ENCODE results near the gene AOPEP.

The AOPEP gene

DNA sequence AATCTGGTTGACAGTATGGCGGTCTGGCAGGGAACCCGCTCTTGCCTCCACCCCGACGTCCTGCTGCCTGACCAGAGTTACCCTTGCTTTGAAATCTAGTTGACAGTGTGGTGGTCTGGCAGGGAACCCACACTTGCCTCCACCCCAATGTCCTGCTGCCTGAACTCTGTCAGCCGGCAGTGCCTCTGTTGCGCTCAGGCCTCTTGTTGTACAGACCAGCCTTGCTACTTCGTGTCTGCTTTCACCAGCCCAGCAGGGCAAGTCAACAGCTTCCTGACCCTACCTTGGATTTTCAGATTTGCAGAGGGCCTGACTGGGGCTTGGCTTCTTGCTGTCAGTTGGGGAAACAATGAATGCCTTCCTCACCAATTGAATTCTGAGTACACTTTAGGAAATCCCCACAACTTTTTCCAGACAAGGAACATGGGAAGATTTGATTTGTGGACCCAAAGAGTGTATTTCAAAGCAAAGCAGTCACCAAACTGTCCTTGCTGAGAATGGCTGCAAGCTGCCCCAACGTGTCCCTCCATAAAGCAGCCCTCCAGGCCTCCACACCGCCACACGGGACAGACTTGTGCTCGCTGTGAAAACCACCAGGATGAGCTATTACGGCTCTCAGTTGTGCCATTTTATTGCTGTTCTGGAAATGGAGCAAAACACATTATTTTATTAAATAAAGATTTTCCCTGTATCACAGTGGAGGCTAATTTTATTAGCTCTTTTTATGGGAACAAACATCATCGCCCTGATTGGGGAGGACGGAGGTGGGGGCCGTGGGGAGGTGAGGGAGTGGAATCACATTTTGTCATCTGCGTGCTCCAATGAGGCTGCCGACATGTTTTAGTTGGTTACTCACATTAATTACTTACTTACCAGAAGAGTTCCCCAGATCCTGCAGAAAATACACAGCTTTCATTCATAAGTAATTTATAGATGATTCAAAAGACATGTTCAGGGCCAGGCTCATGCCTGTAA lies 189.3 kb downstream of the AOPEP start:
- Histone ChIP-seq H3K9ac (ENCODE audit: low read length) (no peak overlapping the region), H3K4me3 (ENCODE audit: low read length) (no peak overlapping the region), H3K9me3 (ENCODE audit: control insufficient read depth, low read length) (no peaks in the 10 kb centered on the region), H3K27me3 (ENCODE audit: control insufficient read depth, insufficient read depth, low read length) (no peaks in the 10 kb centered on the region), H3K36me3 (ENCODE audit: control insufficient read depth, insufficient read depth, low read length) (no peaks in the 10 kb centered on the region), H3K4me1 (ENCODE audit: control insufficient read depth, insufficient read depth, low read length) (peaks cover 76% of the 10 kb centered on the region)

DNA sequence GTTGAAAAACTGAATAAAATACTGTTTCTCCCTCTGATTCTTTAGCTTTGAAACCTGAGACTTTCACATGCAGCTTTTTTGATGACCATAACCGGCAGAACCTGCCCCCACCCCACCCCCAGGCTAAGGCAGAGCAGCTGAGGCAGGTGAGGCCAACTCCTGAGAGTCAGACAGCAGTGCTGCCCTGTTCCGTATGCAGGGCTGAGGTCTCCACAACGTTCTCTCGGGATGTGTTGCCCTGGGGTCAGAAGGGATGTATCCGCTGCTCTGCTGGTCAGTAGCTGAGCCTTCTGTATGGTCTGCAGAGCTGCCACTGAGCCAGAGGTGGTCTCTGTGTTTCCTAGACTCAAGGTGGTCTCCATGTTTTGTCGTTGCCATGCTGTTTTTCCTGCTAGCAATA lies 190.5 kb downstream of the AOPEP start:
- Histone ChIP-seq H3K36me3 (ENCODE audit: control insufficient read depth, insufficient read depth, low read length) (no peaks in the 10 kb centered on the region), H3K9me3 (ENCODE audit: control insufficient read depth, low read length) (no peaks in the 10 kb centered on the region), H3K9ac (ENCODE audit: low read length) (no peak overlapping the region), H3K27me3 (ENCODE audit: control insufficient read depth, insufficient read depth, low read length) (no peaks in the 10 kb centered on the region), H3K4me1 (ENCODE audit: control insufficient read depth, insufficient read depth, low read length) (peaks cover 82% of the 10 kb centered on the region), H3K4me3 (ENCODE audit: low read length) (no peak overlapping the region)

DNA sequence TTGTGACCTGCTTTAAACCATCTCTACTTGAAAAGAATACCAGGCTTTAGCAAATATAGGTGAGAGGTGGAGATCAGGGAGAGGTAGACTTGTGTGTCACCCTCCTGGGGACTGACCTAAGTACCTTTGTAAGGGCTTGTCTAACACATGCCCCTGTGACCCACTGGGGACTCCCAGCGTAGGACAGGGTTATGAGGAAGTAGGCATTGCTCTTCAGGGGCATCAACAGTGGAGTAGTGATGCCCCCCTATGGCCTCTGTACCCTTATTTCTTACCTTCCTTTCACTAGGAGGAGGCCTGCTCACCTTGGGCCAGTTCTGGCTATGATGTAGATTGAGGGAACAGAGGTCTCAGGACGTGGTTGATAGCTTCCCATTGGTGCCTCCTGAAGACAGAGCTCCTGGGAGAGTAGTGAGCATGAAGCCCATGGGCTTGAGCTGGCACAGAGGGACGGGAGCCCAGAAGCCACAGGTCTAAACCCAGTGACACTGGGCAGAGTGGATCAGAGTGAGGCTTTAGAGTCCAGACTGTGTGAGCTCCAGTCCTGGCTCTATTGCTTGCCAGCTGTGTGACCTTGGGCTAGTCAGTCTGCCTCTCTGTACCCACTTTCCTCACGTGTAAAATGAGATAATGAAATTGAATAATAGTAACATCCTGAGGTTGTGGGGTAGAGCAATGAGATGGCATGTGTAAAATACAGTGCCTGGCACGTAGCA lies 191.7 kb downstream of the AOPEP start:
- Histone ChIP-seq H3K4me3 (ENCODE audit: low read length) (no peak overlapping the region), H3K9me3 (ENCODE audit: control insufficient read depth, low read length) (no peaks in the 10 kb centered on the region), H3K36me3 (ENCODE audit: control insufficient read depth, insufficient read depth, low read length) (no peaks in the 10 kb centered on the region), H3K9ac (ENCODE audit: low read length) (no peak overlapping the region), H3K27me3 (ENCODE audit: control insufficient read depth, insufficient read depth, low read length) (no peaks in the 10 kb centered on the region), H3K4me1 (ENCODE audit: control insufficient read depth, insufficient read depth, low read length) (peaks cover 83% of the 10 kb centered on the region)

DNA sequence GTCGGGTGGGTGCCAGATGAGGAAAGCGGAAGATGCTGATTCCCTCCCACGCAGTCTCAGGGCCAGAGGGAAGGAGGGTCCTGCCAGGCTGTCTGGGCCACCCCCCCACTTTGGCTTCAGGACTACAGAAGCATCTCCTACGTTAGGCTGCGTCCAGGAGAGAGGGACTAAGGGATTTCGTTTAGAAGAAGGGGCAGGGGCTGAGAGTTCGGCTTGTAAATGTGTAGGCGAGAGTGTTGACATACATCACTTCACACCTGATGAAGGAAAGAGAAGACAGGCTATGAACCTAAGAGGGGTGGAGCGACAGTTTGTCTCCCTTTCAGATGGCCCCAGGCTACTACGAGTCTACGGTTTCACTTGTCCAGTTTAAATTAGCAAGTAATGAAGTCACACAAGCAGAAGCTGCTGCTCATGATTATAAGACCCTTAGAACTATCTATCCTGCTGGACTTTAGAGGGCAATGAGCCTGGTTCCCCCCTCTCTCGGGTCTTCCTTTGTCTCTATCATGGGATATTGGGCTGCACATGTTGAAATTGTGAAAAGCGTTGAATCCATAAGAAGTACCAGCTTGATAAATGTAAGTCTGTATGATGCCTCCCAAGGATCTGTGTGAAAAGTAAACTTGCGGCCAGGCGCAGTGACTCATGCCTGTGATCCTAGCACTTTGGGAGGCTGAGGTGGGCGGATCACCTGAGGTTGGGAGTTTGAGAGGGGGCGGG lies 193.0 kb downstream of the AOPEP start:
- Histone ChIP-seq H3K9me3 (ENCODE audit: control insufficient read depth, low read length) (no peaks in the 10 kb centered on the region), H3K9ac (ENCODE audit: low read length) (peak overlapping the region; percentile 11), H3K4me3 (ENCODE audit: low read length) (no peak overlapping the region), H3K27me3 (ENCODE audit: control insufficient read depth, insufficient read depth, low read length) (no peaks in the 10 kb centered on the region), H3K36me3 (ENCODE audit: control insufficient read depth, insufficient read depth, low read length) (no peaks in the 10 kb centered on the region), H3K4me1 (ENCODE audit: control insufficient read depth, insufficient read depth, low read length) (peaks cover 71% of the 10 kb centered on the region)

DNA sequence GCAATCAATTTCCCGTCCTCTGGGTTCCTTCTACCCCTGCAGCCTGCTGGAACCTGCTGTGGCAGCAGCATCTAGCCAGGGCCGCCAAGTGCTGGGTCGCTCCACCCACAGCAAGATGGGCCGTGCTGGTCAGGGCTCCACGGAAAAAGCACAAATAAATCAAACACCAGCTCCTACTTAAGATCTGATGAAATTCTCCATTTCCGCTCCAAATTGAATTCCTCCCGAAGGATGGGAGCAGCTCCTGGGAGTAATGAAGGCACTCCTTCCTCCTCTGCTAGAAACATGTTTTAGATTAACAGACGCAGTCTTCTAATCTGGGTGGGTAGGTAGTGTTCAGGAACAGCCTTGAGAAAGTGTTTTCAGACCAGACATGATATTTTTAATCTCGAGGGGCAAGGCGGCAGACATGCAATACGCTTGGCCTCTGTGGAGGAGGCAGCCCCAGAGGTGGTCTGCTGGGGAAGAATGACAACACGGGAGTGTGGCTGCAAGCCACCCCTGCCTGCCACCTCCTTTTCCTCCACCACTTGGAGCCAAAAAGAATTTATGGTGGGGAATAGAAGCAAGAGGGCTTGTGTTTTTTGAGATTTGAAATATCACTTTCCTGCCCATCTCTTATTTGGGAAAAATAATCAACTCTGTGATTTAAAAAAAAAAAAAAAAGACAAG lies 194.1 kb downstream of the AOPEP start:
- no peaks in the 10 kb centered on the region for H3K36me3 ChIP-seq (ENCODE audit: control insufficient read depth, insufficient read depth, low read length)
- peaks cover 66% of the 10 kb centered on the region for H3K4me1 ChIP-seq (ENCODE audit: control insufficient read depth, insufficient read depth, low read length)
- H3K4me3 ChIP-seq (ENCODE audit: low read length) = no peak overlapping the region
- no peaks in the 10 kb centered on the region for H3K27me3 ChIP-seq (ENCODE audit: control insufficient read depth, insufficient read depth, low read length)
- no peaks in the 10 kb centered on the region for H3K9me3 ChIP-seq (ENCODE audit: control insufficient read depth, low read length)
- no peak overlapping the region for H3K9ac ChIP-seq (ENCODE audit: low read length)

DNA sequence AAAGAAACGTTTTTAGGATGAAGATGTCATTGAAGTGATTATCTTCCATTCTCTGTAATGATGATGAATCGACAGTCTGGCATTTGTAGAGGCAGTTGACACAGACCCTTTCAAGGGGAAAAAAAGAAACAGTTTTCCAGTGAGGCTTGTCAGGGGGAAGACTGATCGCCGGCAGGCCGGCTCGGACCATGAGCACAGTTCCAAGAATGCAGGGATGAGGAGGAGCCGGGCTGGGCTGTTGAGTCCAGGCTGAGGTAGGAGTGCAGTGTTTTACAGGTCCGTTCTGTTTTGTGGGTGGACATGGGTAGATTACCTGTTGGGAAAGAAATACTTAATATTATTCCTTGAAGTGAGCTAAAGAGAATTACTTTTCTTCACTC lies 194.6 kb downstream of the AOPEP start:
- Histone ChIP-seq H3K27me3 (ENCODE audit: control insufficient read depth, insufficient read depth, low read length) (no peaks in the 10 kb centered on the region), H3K9me3 (ENCODE audit: control insufficient read depth, low read length) (no peaks in the 10 kb centered on the region), H3K36me3 (ENCODE audit: control insufficient read depth, insufficient read depth, low read length) (no peaks in the 10 kb centered on the region), H3K4me1 (ENCODE audit: control insufficient read depth, insufficient read depth, low read length) (peaks cover 66% of the 10 kb centered on the region), H3K9ac (ENCODE audit: low read length) (peak overlapping the region; percentile 36), H3K4me3 (ENCODE audit: low read length) (no peak overlapping the region)

DNA sequence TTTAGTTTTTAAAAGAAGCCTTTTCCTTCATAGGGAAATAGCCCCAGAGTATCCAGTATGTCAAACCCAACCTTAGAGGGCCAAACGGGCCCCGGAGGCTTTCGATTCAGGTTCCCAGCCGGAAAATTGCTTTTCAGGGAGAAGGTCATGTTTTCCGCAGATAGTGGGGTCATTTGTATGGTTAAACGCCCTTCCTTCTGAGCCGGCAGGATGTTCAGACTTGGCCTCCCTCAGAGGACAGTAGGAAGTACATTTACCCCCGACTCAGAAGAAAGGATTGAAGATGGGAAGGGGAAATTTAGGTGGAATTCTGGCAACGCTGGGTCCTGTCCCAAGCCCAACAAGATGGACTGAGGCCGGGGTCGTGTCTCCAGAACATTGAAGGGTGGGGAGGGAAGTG lies 195.2 kb downstream of the AOPEP start:
- Histone ChIP-seq H3K27me3 (ENCODE audit: control insufficient read depth, insufficient read depth, low read length) (no peaks in the 10 kb centered on the region), H3K36me3 (ENCODE audit: control insufficient read depth, insufficient read depth, low read length) (no peaks in the 10 kb centered on the region), H3K9me3 (ENCODE audit: control insufficient read depth, low read length) (no peaks in the 10 kb centered on the region), H3K4me3 (ENCODE audit: low read length) (no peak overlapping the region), H3K4me1 (ENCODE audit: control insufficient read depth, insufficient read depth, low read length) (peaks cover 68% of the 10 kb centered on the region), H3K9ac (ENCODE audit: low read length) (peak overlapping the region; percentile 36)

DNA sequence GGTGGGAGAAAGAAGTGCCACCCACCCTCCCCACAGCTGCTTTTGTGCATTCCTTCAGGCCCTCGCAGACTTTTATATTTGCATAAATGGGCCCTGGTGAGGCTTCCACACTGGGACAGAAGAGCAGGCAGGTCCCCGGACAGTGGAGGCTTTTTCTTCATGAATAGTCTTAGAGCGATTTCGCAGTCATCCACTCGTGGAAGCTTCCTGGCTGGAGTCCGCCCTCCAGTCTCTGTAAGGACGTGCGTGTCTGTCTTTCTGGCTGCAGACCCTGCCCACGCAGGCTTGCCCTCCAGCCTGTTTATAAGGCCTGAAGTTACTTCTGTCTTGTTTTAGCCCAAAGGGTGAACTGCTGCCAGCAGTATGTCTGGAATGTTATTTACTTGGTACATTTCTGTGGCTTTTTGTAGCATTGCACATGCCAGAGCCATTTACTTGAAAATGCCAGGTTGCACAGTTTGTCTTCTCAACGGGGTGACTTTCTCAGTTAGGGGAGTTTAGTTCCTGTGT lies 195.7 kb downstream of the AOPEP start:
- H3K36me3 ChIP-seq (ENCODE audit: control insufficient read depth, insufficient read depth, low read length) = no peaks in the 10 kb centered on the region
- H3K27me3 ChIP-seq (ENCODE audit: control insufficient read depth, insufficient read depth, low read length) = no peaks in the 10 kb centered on the region
- H3K4me1 ChIP-seq (ENCODE audit: control insufficient read depth, insufficient read depth, low read length) = peaks cover 68% of the 10 kb centered on the region
- no peak overlapping the region for H3K4me3 ChIP-seq (ENCODE audit: low read length)
- H3K9ac ChIP-seq (ENCODE audit: low read length) = no peak overlapping the region
- H3K9me3 ChIP-seq (ENCODE audit: control insufficient read depth, low read length) = no peaks in the 10 kb centered on the region

DNA sequence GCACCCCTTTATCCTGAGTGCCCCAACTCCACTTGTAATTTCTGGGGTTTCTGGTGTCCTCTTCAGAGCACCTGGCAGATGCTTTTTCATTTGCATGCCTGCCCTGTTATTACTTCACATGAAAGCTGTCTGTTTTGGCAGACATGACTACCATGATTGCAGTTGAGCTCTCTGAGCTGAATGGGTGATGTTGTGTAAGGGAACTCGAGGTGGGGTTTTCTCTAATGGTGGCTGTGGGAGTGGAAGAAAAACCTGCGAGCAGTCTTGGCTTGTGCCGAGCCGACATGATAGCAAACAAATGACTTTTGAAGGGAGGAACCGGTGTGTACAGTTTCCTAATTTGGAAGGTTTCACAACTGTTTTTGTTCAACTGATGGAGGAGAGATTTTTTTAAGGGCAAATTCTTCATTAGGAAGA lies 196.2 kb downstream of the AOPEP start:
- Histone ChIP-seq H3K36me3 (ENCODE audit: control insufficient read depth, insufficient read depth, low read length) (no peaks in the 10 kb centered on the region), H3K4me1 (ENCODE audit: control insufficient read depth, insufficient read depth, low read length) (peaks cover 67% of the 10 kb centered on the region), H3K9me3 (ENCODE audit: control insufficient read depth, low read length) (no peaks in the 10 kb centered on the region), H3K9ac (ENCODE audit: low read length) (no peak overlapping the region), H3K27me3 (ENCODE audit: control insufficient read depth, insufficient read depth, low read length) (no peaks in the 10 kb centered on the region), H3K4me3 (ENCODE audit: low read length) (no peak overlapping the region)

DNA sequence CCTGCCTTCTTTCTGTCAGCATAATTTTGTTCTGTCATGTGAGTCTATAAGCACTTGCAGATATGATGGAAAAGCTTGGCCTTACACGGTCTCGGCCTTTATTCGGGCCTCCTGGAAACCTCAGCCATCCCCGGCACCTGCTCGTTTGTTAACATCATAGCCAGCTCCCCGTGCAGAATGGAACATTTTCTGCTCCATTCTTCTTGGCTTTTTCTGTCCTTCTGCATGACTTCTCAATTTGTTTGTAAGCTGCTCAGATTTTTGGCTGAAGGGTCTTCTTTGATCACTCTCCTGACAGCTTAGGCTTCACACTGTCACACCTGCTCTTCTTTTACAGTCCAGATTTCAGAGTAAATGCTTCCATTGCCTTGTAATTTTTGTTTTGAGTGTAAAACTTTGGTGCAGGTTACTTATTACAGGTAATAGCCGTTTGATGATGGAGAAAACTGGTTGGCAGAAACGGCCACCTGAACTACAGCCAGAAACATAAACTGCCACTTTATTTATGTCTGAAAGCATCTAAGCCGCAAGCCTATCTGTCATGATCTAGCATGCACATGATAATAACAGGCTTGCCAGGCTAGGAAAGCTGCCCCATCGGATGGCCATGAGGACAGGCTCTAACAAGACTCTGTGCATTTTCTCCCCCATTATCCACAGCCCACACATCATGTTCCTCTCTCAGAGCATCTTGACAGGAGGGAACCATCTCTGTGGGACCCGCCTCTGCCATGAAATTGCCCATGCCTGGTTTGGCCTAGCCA lies 197.0 kb downstream of the AOPEP start:
- Histone ChIP-seq H3K4me3 (ENCODE audit: low read length) (no peak overlapping the region), H3K9me3 (ENCODE audit: control insufficient read depth, low read length) (no peaks in the 10 kb centered on the region), H3K9ac (ENCODE audit: low read length) (no peak overlapping the region), H3K36me3 (ENCODE audit: control insufficient read depth, insufficient read depth, low read length) (no peaks in the 10 kb centered on the region), H3K4me1 (ENCODE audit: control insufficient read depth, insufficient read depth, low read length) (peaks cover 65% of the 10 kb centered on the region), H3K27me3 (ENCODE audit: control insufficient read depth, insufficient read depth, low read length) (no peaks in the 10 kb centered on the region)
